ENCODE measurements around the gene PDRG1.

PDRG1 gene

GRCh38 chr20:31974296-31974695, 22.4 kb upstream of the PDRG1 start:
- H3K27ac ChIP-seq (ENCODE audit: low read length): no peak overlapping the region
- H3K4me3 ChIP-seq (ENCODE audit: low read depth in 1 of 2, low read length in 2 of 2): no peak overlapping the region
- H3K4me2 ChIP-seq (ENCODE audit: insufficient read depth, low read length): no peak overlapping the region
- H4K20me1 ChIP-seq (ENCODE audit: insufficient read depth, low read length): peaks cover 4% of the 10 kb centered on the region; the same call in 1 of the 2 replicates
- TF ChIP-seq CTCF (IDR thresholded peaks at IDR 0.05; ENCODE audit: borderline replicate concordance, extremely low read depth, low read length, poor library complexity, severe bottlenecking) (no peak), EZH2 (IDR thresholded peaks at IDR 0.05; ENCODE audit: borderline replicate concordance, low read depth, low read length, severe bottlenecking) (no peak)
- no peaks in the 10 kb centered on the region for H3K9me3 ChIP-seq (ENCODE audit: insufficient read depth, low read length, severe bottlenecking)
- H2AFZ ChIP-seq (ENCODE audit: low read depth, low read length): no peak overlapping the region
- ATAC-seq (ENCODE audit: insufficient read depth, low read depth) (no peak), DNase-seq (no peak)
- H3K79me2 ChIP-seq (ENCODE audit: insufficient read depth, low read length): no peaks in the 10 kb centered on the region
- no peak overlapping the region for H3K9ac ChIP-seq (ENCODE audit: low read depth, low read length)
- no peaks in the 10 kb centered on the region for H3K4me1 ChIP-seq (ENCODE audit: insufficient read depth, low read length)
- H3K36me3 ChIP-seq (ENCODE audit: insufficient read depth, low read length): no peaks in the 10 kb centered on the region
- H3K27me3 ChIP-seq (ENCODE audit: insufficient read depth, low read length, poor library complexity): no peaks in the 10 kb centered on the region

GRCh38 chr20:31972471-31973021, 20.7 kb upstream of the PDRG1 start:
- Histone ChIP-seq H3K27ac (ENCODE audit: low read length) (no peak overlapping the region), H3K4me1 (ENCODE audit: insufficient read depth, low read length) (no peaks in the 10 kb centered on the region), H3K79me2 (ENCODE audit: insufficient read depth, low read length) (no peaks in the 10 kb centered on the region), H3K9ac (ENCODE audit: low read depth, low read length) (no peak overlapping the region), H3K27me3 (ENCODE audit: insufficient read depth, low read length, poor library complexity) (no peaks in the 10 kb centered on the region), H3K36me3 (ENCODE audit: insufficient read depth, low read length) (no peaks in the 10 kb centered on the region), H3K4me2 (ENCODE audit: insufficient read depth, low read length) (no peak overlapping the region), H4K20me1 (ENCODE audit: insufficient read depth, low read length) (peaks cover 6% of the 10 kb centered on the region), H3K9me3 (ENCODE audit: insufficient read depth, low read length, severe bottlenecking) (no peaks in the 10 kb centered on the region), H3K4me3 (ENCODE audit: low read depth in 1 of 2, low read length in 2 of 2) (no peak overlapping the region), H2AFZ (ENCODE audit: low read depth, low read length) (no peak overlapping the region)
- no peak for TF ChIP-seq CTCF (IDR thresholded peaks at IDR 0.05; ENCODE audit: borderline replicate concordance, extremely low read depth, low read length, poor library complexity, severe bottlenecking)
- no peak for TF ChIP-seq EZH2 (IDR thresholded peaks at IDR 0.05; ENCODE audit: borderline replicate concordance, low read depth, low read length, severe bottlenecking)
- DNase-seq: no peak
- ATAC-seq (ENCODE audit: insufficient read depth, low read depth): no peak

GRCh38 chr20:31969991-31970390, 18.1 kb upstream of the PDRG1 start:
- Histone ChIP-seq H3K4me3 (ENCODE audit: low read depth in 1 of 2, low read length in 2 of 2) (no peak overlapping the region), H3K4me2 (ENCODE audit: insufficient read depth, low read length) (no peak overlapping the region), H4K20me1 (ENCODE audit: insufficient read depth, low read length) (peaks cover 8% of the 10 kb centered on the region), H3K4me1 (ENCODE audit: insufficient read depth, low read length) (no peaks in the 10 kb centered on the region), H3K36me3 (ENCODE audit: insufficient read depth, low read length) (no peaks in the 10 kb centered on the region), H3K9ac (ENCODE audit: low read depth, low read length) (no peak overlapping the region), H2AFZ (ENCODE audit: low read depth, low read length) (no peak overlapping the region), H3K27me3 (ENCODE audit: insufficient read depth, low read length, poor library complexity) (no peaks in the 10 kb centered on the region), H3K27ac (ENCODE audit: low read length) (no peak overlapping the region), H3K9me3 (ENCODE audit: insufficient read depth, low read length, severe bottlenecking) (no peaks in the 10 kb centered on the region), H3K79me2 (ENCODE audit: insufficient read depth, low read length) (no peaks in the 10 kb centered on the region)
- TF ChIP-seq CTCF (IDR thresholded peaks at IDR 0.05; ENCODE audit: borderline replicate concordance, extremely low read depth, low read length, poor library complexity, severe bottlenecking) (no peak), EZH2 (IDR thresholded peaks at IDR 0.05; ENCODE audit: borderline replicate concordance, low read depth, low read length, severe bottlenecking) (no peak)
- DNase-seq: no peak
- ATAC-seq (ENCODE audit: insufficient read depth, low read depth): no peak
